K562 (cell line): ENCODE results near the gene KSR2. TPM values are rescaled to one million over a fixed set of nuclear protein-coding genes. Genes with fewer than 3 reads are reported as not detected.
A peak's percentile ranks its signal among the peaks of the same experiment; 100 is the strongest.

ENCODE experiments used
- ATAC-seq: fragments of 200-7000 bp; cut with Tn5 transposase; 3 replicates; pipeline ENCODE4 v1.9.1; 2020; ENCODE audit warnings: moderate library complexity
- BruUV-seq: library from RNA; stranded (reverse); fragments of 400-500 nt; replicated peaks from 2 replicates; lab custom pipeline; 2021; lab: Mats Ljungman, UMichigan
- CTCF ChIA-PET: fragments of 300-600 bp; formaldehyde crosslinking; extraction: SDS; loops from one replicate; lab custom pipeline; 2021; ENCODE audit warnings: low intra/inter-chr PET ratio; lab: Yijun Ruan, JAX
- POLR2A ChIA-PET: fragments of 300-600, 350-650 bp; sonication (Branson Sonifier 250); formaldehyde crosslinking; extraction: SDS; loops from one replicate; lab custom pipeline; 2021; ENCODE audit warnings: antibody characterized with exemption, inconsistent platforms; lab: Yijun Ruan, JAX
- DNase-seq, 4 experiments: peaks; one replicate each; pipeline versions ENCODE4 v3.0.0 to v3.0.0-alpha.2; 2011 to 2018; ENCODE audit warnings: low spot score in 3 of 4, mixed read lengths in 3 of 4; ENCODE audit errors: extremely low read depth in 1 of 4
- FAIRE-seq: peaks from 2 replicates; lab custom pipeline; 2011; peaks lifted over from hg19 to GRCh38; lab: Jason Lieb, UNC
- H2AFZ ChIP-seq: 2 replicates; pipeline ENCODE4 v1.6.0; 2011; ENCODE audit warnings: low read depth, low read length, control low read depth, inconsistent platforms
- H3K27ac ChIP-seq: fragments of 200-600 bp; 3 replicates; pipeline ENCODE4 v1.8.0; 2011; ENCODE audit warnings: low read depth, mild to moderate bottlenecking, control low read depth, inconsistent platforms, low read length, moderate library complexity, mixed read lengths; ENCODE audit errors: extremely low read depth
- H3K27me3 ChIP-seq, 2 experiments: fragments of 300-600 bp in 1 of 2; 2 replicates in 1 of 2; 3 replicates in 1 of 2; pipeline versions ENCODE4 v1.6.0 to v1.8.0; 2011; ENCODE audit warnings: inconsistent platforms in 2 of 2, low read length in 2 of 2, mild to moderate bottlenecking in 1 of 2, mixed read lengths in 1 of 2, moderate library complexity in 1 of 2; ENCODE audit not compliant: control insufficient read depth in 2 of 2, insufficient read depth in 2 of 2
- H3K36me3 ChIP-seq: fragments of 300-600 bp; 3 replicates; pipeline ENCODE4 v1.8.0; 2011; ENCODE audit warnings: mild to moderate bottlenecking, low read length, inconsistent platforms; ENCODE audit not compliant: control insufficient read depth, insufficient read depth
- H3K4me1 ChIP-seq, 2 experiments: fragments of 200-600 bp in 1 of 2; replicated peaks in 1 of 2; 2 replicates in 1 of 2; 3 replicates in 1 of 2; pipeline versions ENCODE4 v1.5.1 to v1.8.0; 2011; ENCODE audit warnings: inconsistent platforms in 2 of 2, low read length in 2 of 2, mild to moderate bottlenecking in 1 of 2, mixed read lengths in 1 of 2, moderate library complexity in 1 of 2; ENCODE audit not compliant: control insufficient read depth in 2 of 2, insufficient read depth in 2 of 2
- H3K4me2 ChIP-seq: 2 replicates; pipeline ENCODE4 v1.6.1; 2011; ENCODE audit warnings: low read length, control low read depth, inconsistent platforms, mixed read lengths; ENCODE audit not compliant: insufficient read depth
- H3K4me3 ChIP-seq: fragments of 200-600 bp; sonication (generic), shearing (Covaris generic); 2 replicates; pipeline ENCODE4 v1.5.1; 2016; ENCODE audit warnings: control low read depth, inconsistent platforms
- H3K79me2 ChIP-seq: fragments of 200-600 bp; 3 replicates; pipeline ENCODE4 v1.8.0; 2011; ENCODE audit warnings: low read length, inconsistent platforms; ENCODE audit not compliant: control insufficient read depth, insufficient read depth
- H3K9ac ChIP-seq, 2 experiments: 2 replicates each; pipeline versions ENCODE4 v1.6.0 to v1.6.1; 2011; ENCODE audit warnings: low read depth in 2 of 2, low read length in 2 of 2, control low read depth in 1 of 2, inconsistent platforms in 1 of 2, mild to moderate bottlenecking in 1 of 2, mixed read lengths in 1 of 2; ENCODE audit not compliant: insufficient read depth in 1 of 2
- H3K9me1 ChIP-seq: one replicate; pipeline ENCODE4 v1.6.0; 2011; ENCODE audit warnings: inconsistent platforms, mild to moderate bottlenecking, low read length, moderate library complexity; ENCODE audit not compliant: control insufficient read depth, insufficient read depth
- H3K9me3 ChIP-seq: replicated peaks from 2 replicates; pipeline ENCODE4 v1.5.1; 2011; ENCODE audit warnings: low read depth, low read length, inconsistent platforms; ENCODE audit not compliant: control insufficient read depth, insufficient read depth
- H4K20me1 ChIP-seq: replicated peaks from 2 replicates; pipeline ENCODE4 v1.6.1; 2011; ENCODE audit warnings: low read length, inconsistent platforms, mixed read lengths; ENCODE audit not compliant: control insufficient read depth, insufficient read depth
- ATF6 ChIP-seq: sonication (generic); formaldehyde crosslinking; IDR thresholded peaks from 2 replicates; pipeline ENCODE4 v1.4.0; 2020; ENCODE audit warnings: mild to moderate bottlenecking, missing genetic modification reagents
- BCOR ChIP-seq: fragments of 450-650 bp; IDR thresholded peaks from 2 replicates; pipeline ENCODE4 v1.6.1; 2016
- FOSL1 ChIP-seq: fragments of 200-800 bp; sonication (Bioruptor generic); conservative IDR thresholded peaks from 2 replicates; pipeline ENCODE4 v1.6.1; 2016; ENCODE audit warnings: missing genetic modification characterization, missing compliant biosample characterization
- GATA2 ChIP-seq: sonication (generic); formaldehyde crosslinking; IDR thresholded peaks from 2 replicates; pipeline ENCODE4 v1.4.0; 2020; ENCODE audit warnings: mild to moderate bottlenecking, missing genetic modification reagents
- GTF2B ChIP-seq: IDR thresholded peaks from 2 replicates; pipeline ENCODE4 v1.6.1; 2011; ENCODE audit not compliant: insufficient read length; ENCODE audit errors: extremely low read depth
- GTF2F1 ChIP-seq: IDR thresholded peaks from 2 replicates; pipeline ENCODE4 v1.6.1; 2011; ENCODE audit warnings: low read depth, low read length, improper control_type of control experiment
- JUND ChIP-seq, 2 experiments: IDR thresholded peaks; 2 replicates in 1 of 2; 3 replicates in 1 of 2; pipeline ENCODE4 v1.6.1; 2011; ENCODE audit warnings: borderline replicate concordance in 2 of 2, low read depth in 2 of 2, low read length in 2 of 2, improper control_type of control experiment in 1 of 2, missing biosample characterization in 1 of 2, missing genetic modification characterization in 1 of 2, missing genetic modification reagents in 1 of 2
- MECOM ChIP-seq: fragments of 250-450 bp; sonication (Bioruptor Pico); IDR thresholded peaks from 2 replicates; pipeline ENCODE4 v1.8.0; 2022; ENCODE audit warnings: inconsistent platforms
- POLR3A ChIP-seq: IDR thresholded peaks from 2 replicates; pipeline ENCODE4 v1.6.1; 2011; ENCODE audit warnings: borderline replicate concordance, mild to moderate bottlenecking, moderate library complexity; ENCODE audit not compliant: insufficient read length, insufficient read depth; ENCODE audit errors: extremely low read depth
- PTTG1 ChIP-seq: fragments of 450-650 bp; IDR thresholded peaks from 2 replicates; pipeline ENCODE4 v1.6.1; 2016; ENCODE audit warnings: low read depth, mild to moderate bottlenecking, missing genetic modification characterization, missing compliant biosample characterization
- RAD21 ChIP-seq, 2 experiments: fragments of 250-450 bp in 1 of 2; fragments of 450-650 bp in 1 of 2; sonication (Bioruptor Pico) in 1 of 2; formaldehyde crosslinking in 1 of 2; IDR thresholded peaks in 1 of 2; conservative IDR thresholded peaks in 1 of 2; 2 replicates each; pipeline versions ENCODE4 v1.4.0 to v1.8.0; 2020 to 2022; ENCODE audit warnings: mild to moderate bottlenecking in 2 of 2, moderate library complexity in 1 of 2
- RBBP5 ChIP-seq: fragments of 200-600 bp; sonication (generic); IDR thresholded peaks from 2 replicates; pipeline ENCODE4 v1.6.1; 2012; ENCODE audit warnings: borderline replicate concordance, mild to moderate bottlenecking, low read length, control low read depth, inconsistent platforms; ENCODE audit not compliant: insufficient read depth, poor library complexity, severe bottlenecking
- RBM25 ChIP-seq: fragments of 200-400 bp; formaldehyde crosslinking; IDR thresholded peaks from 2 replicates; pipeline ENCODE4 v1.6.1; 2018; ENCODE audit warnings: low read length, low read depth, moderate library complexity; ENCODE audit not compliant: severe bottlenecking
- SMAD1 ChIP-seq: fragments of 150-350 bp; IDR thresholded peaks from 2 replicates; pipeline ENCODE4 v1.6.1; 2014; ENCODE audit warnings: low read length, low read depth; ENCODE audit not compliant: partially characterized antibody
- ZFP36 ChIP-seq: fragments of 150-350 bp; IDR thresholded peaks from 2 replicates; pipeline ENCODE4 v1.6.1; 2018; ENCODE audit warnings: low read length, low read depth; ENCODE audit not compliant: partially characterized antibody
- ZKSCAN3 ChIP-seq: fragments of 250-450 bp; sonication (Bioruptor Pico); IDR thresholded peaks from 2 replicates; pipeline ENCODE4 v1.4.0; 2020
- ZNF184 ChIP-seq: sonication (generic); formaldehyde crosslinking; IDR thresholded peaks from 2 replicates; pipeline ENCODE4 v1.5.0; 2020; ENCODE audit warnings: missing genetic modification reagents
- ZNF431 ChIP-seq: sonication (generic); formaldehyde crosslinking; IDR thresholded peaks from 2 replicates; pipeline ENCODE4 v1.8.0; 2022; ENCODE audit warnings: mild to moderate bottlenecking, missing genetic modification reagents
- ZNF707 ChIP-seq: fragments of 250-450 bp; sonication (Bioruptor Pico); conservative IDR thresholded peaks from 2 replicates; pipeline ENCODE4 v1.8.0; 2022; ENCODE audit warnings: inconsistent platforms, mild to moderate bottlenecking, moderate library complexity
- ZNF79 ChIP-seq: fragments of 250-450 bp; sonication (Bioruptor Pico); IDR thresholded peaks from 2 replicates; pipeline ENCODE4 v1.4.0; 2020; ENCODE audit warnings: low read depth, mild to moderate bottlenecking, moderate library complexity
- WGBS: fragments of 100-300 bp; shearing (Covaris generic); methylation state at CpG from one replicate; pipeline ENCODE4 v1.1.6; 2016; ENCODE audit warnings: low coverage, mixed read lengths; ENCODE audit not compliant: insufficient coverage; ENCODE audit errors: missing lambda C conversion rate; 5-methylcytosine and 5-hydroxymethylcytosine counted together
- in situ Hi-C: fragments of 300-500 bp; cut with MboI; formaldehyde crosslinking; loops from 4 replicates; pipeline ENCODE4 v1.15.0; 2018; ENCODE audit warnings: inconsistent platforms, mixed read lengths
- intact Hi-C: fragments of 100-400 bp; cut with micrococcal nuclease; formaldehyde crosslinking; loops from 2 replicates; pipeline ENCODE4 v1.14.2; 2022
- polyA plus RNA-seq, 8 experiments: library from polyadenylated mRNA; depleted of rRNA in 4 of 8; stranded (reverse) in 5 of 8; unstranded in 3 of 8; fragments of >200 nt; fragmentation: Nextera tagmentation in 2 of 8; fragmentation: Illumina TruSeq in 1 of 8; extraction: Ambion mirVana in 2 of 8; extraction: Trizol in 1 of 8; gene quantifications; 2 replicates each; pipeline versions ENCODE4 v1.2.1 to v1.2.3, GENCODE V29; 2011 to 2014; ENCODE audit warnings: inconsistent platforms in 1 of 8, missing spikeins in 1 of 8
- total RNA-seq, 7 experiments: library from RNA; depleted of rRNA in 6 of 7; stranded (reverse); fragments of >200 nt in 6 of 7; fragmentation: Illumina TruSeq in 2 of 7; extraction: Trizol in 2 of 7; gene quantifications; 2 replicates each; pipeline versions ENCODE4 v1.2.1 to v1.2.3, GENCODE V29; 2011 to 2021; ENCODE audit warnings: low replicate concordance in 1 of 7

KSR2 gene
- total and polyA plus RNA-seq, 9 of the 15 experiments (the other 6 are each of a cell fraction or from before 2014, with no cell fraction given): not detected

- no peaks in the 10 kb centered on the region for H3K36me3 ChIP-seq
- no peak overlapping the region for H3K27ac ChIP-seq
- ChIA-PET CTCF (no interaction called here), POLR2A (interaction anchor here (0.7 kb wide), 1 partner anchor 145 kb away, joined by 3 read pairs; no protein-coding TSS in a partner anchor)
- intact Hi-C loops (no loop called here), in situ Hi-C loops (no loop called here)
- H3K79me2 ChIP-seq: no peaks in the 10 kb centered on the region
- no peaks in the 10 kb centered on the region for H3K9me3 ChIP-seq
- H3K9ac ChIP-seq: no peak overlapping the region
- no peak for DNase-seq
- no peak overlapping the region for H2AFZ ChIP-seq
- no peaks in the 10 kb centered on the region; a peak in 1 of 5 replicates for H3K27me3 ChIP-seq
- no peaks in the 10 kb centered on the region for H3K4me1 ChIP-seq
- no peak overlapping the region for H3K4me3 ChIP-seq
- WGBS: 0% methylated on average over 5 of the region's 5 CpGs
- H3K4me2 ChIP-seq: no peak overlapping the region
- H3K9me1 ChIP-seq: no peaks in the 10 kb centered on the region
- no peak for FAIRE-seq
- no peaks in the 10 kb centered on the region for H4K20me1 ChIP-seq
- no TSS peak for BruUV-seq
- ATAC-seq: no peak
- TF ChIP-seq ZKSCAN3 (CRISPR knock-in tag) (no peak), ATF6 (CRISPR knock-in tag) (no peak), MECOM (no peak), ZNF707 (no peak), SMAD1 (no peak), RBM25 (peak; percentile 96), JUND (IDR thresholded peaks at IDR 0.05; ENCODE audit: borderline replicate concordance, low read depth, low read length) (no peak), JUND (tag; IDR thresholded peaks at IDR 0.05; ENCODE audit: borderline replicate concordance, low read depth, low read length) (no peak), GTF2B (no peak), ZFP36 (peak; percentile 59), GATA2 (CRISPR knock-in tag) (no peak), GTF2F1 (no peak), ZNF431 (no peak), FOSL1 (tag) (peak; percentile 65), PTTG1 (no peak), BCOR (0 out of 2 replicates have a peak, but pooled peaks have one; percentile 26), RAD21 (CRISPR knock-in tag; conservative IDR thresholded peaks at IDR 0.05 in 1 of 2, IDR thresholded peaks at IDR 0.05 in 1 of 2) (no peak), POLR3A (no peak), RBBP5 (no peak), ZNF79 (CRISPR knock-in tag) (no peak), ZNF184 (CRISPR knock-in tag) (no peak)
Observed at GRCh38 chr12:117486840-117487659, 481.7 kb downstream of the KSR2 start.
